ENCODE results near the gene CA10.

The CA10 gene

DNA sequence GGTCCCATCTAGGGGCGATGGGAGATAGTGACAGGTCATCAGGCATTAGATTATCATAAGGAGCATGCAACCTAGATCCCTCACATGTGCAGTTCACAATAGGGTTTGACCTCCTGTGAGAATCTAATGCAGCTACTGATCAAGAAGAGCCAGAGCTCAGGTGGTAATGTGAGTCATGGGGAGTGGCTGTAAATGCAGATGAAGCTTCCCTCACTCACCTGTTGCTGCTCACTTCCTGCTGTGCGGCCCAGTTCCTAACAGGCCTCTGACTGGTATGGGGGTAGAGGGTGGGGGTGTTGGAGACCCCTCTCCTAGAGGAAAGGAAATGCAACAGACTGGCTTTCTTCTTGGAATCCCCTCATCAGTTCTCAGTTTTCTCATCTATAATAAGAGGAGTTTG is 131.4 kb downstream of the CA10 start:
- no peak overlapping the region for H4K91ac ChIP-seq (ENCODE audit: low read depth, low read length)
- DNase-seq = no peak
- H3K4me1 ChIP-seq (ENCODE audit: control insufficient read depth in 1 of 2, insufficient read depth in 2 of 2, low read length in 2 of 2) = peaks cover 4 to 6% of the 10 kb centered on the region in 2 experiments
- H4K12ac ChIP-seq (ENCODE audit: low read depth, low read length) = no peak overlapping the region
- H3K27me3 ChIP-seq (ENCODE audit: insufficient read depth, low read length) = no peaks in the 10 kb centered on the region
- peak overlapping the region; percentile 43 for H3K27ac ChIP-seq (ENCODE audit: low read depth, low read length)
- no peak overlapping the region for H4K8ac ChIP-seq (ENCODE audit: low read depth, low read length)
- H2BK5ac ChIP-seq (ENCODE audit: low read depth, low read length, poor library complexity) = peak overlapping the region; percentile 6
- no peak overlapping the region for H3K23ac ChIP-seq (ENCODE audit: low read length)
- H3K36me3 ChIP-seq (ENCODE audit: control insufficient read depth in 1 of 2, insufficient read depth in 2 of 2, low read length in 2 of 2) = no peaks in the 10 kb centered on the region
- peak overlapping the region; percentile 8 for H3K4me2 ChIP-seq (ENCODE audit: low read length)
- no peak overlapping the region for H3K18ac ChIP-seq (ENCODE audit: low read length)
- no peak overlapping the region for H2BK12ac ChIP-seq (ENCODE audit: low read length)
- no CpG with 5 or more reads among the region's 2 CpGs for WGBS (ENCODE audit: extremely low coverage, insufficient coverage, insufficient read length)
- H3K9ac ChIP-seq (ENCODE audit: low read length) = no peak overlapping the region
- H2BK120ac ChIP-seq (ENCODE audit: insufficient read depth, low read length, poor library complexity) = no peak overlapping the region
- no peak overlapping the region for H3K4me3 ChIP-seq (ENCODE audit: low read depth, low read length)
- no peak overlapping the region for H3K4ac ChIP-seq (ENCODE audit: low read depth, low read length)
- H3K79me2 ChIP-seq (ENCODE audit: control insufficient read depth, insufficient read depth, low read length, poor library complexity) = no peaks in the 10 kb centered on the region
- no peak overlapping the region for H3K14ac ChIP-seq (ENCODE audit: low read length)
- H2AFZ ChIP-seq (ENCODE audit: insufficient read depth, low read length, poor library complexity) = no peak overlapping the region
- no peak overlapping the region for H2AK5ac ChIP-seq (ENCODE audit: low read length)
- H3K9me3 ChIP-seq (ENCODE audit: insufficient read depth, low read depth, low read length) = no peaks in the 10 kb centered on the region
- H3K79me1 ChIP-seq (ENCODE audit: low read length) = no peaks in the 10 kb centered on the region

DNA sequence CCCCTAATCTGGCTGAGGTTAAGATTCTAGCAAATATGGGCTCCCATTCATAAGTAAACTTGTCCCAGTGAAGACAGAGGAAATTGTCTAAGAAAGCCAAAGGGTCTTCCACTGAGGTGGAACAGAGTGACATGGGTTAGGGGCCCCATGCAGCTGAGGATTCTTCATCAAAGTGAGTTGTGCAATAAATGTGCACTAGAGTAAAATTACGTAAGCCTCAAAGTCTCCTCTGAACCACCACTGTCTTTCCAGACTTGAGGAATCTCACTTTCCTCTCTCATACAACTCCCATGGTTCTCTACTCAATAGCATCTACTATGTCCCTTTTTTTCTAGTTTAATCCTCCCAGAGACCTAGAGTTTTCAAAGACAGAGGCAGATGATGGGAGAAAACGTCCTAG is 132.4 kb downstream of the CA10 start:
- no peak overlapping the region for H2BK12ac ChIP-seq (ENCODE audit: low read length)
- no peak overlapping the region for H3K4me3 ChIP-seq (ENCODE audit: low read depth, low read length)
- H3K9ac ChIP-seq (ENCODE audit: low read length) = no peak overlapping the region
- H3K4me1 ChIP-seq (ENCODE audit: control insufficient read depth in 1 of 2, insufficient read depth in 2 of 2, low read length in 2 of 2) = peaks cover 4 to 6% of the 10 kb centered on the region in 2 experiments
- H3K27me3 ChIP-seq (ENCODE audit: insufficient read depth, low read length) = no peaks in the 10 kb centered on the region
- no peak overlapping the region for H2BK120ac ChIP-seq (ENCODE audit: insufficient read depth, low read length, poor library complexity)
- H4K91ac ChIP-seq (ENCODE audit: low read depth, low read length) = peak overlapping the region; percentile 47
- no CpG with 5 or more reads among the region's 2 CpGs for WGBS (ENCODE audit: extremely low coverage, insufficient coverage, insufficient read length)
- H3K9me3 ChIP-seq (ENCODE audit: insufficient read depth, low read depth, low read length) = no peaks in the 10 kb centered on the region
- no peak overlapping the region for H3K4ac ChIP-seq (ENCODE audit: low read depth, low read length)
- no peaks in the 10 kb centered on the region for H3K79me1 ChIP-seq (ENCODE audit: low read length)
- DNase-seq = no peak
- H3K18ac ChIP-seq (ENCODE audit: low read length) = no peak overlapping the region
- no peak overlapping the region for H3K27ac ChIP-seq (ENCODE audit: low read depth, low read length)
- no peak overlapping the region for H3K14ac ChIP-seq (ENCODE audit: low read length)
- no peak overlapping the region for H2BK5ac ChIP-seq (ENCODE audit: low read depth, low read length, poor library complexity)
- H4K8ac ChIP-seq (ENCODE audit: low read depth, low read length) = no peak overlapping the region
- no peak overlapping the region for H3K4me2 ChIP-seq (ENCODE audit: low read length)
- H3K36me3 ChIP-seq (ENCODE audit: control insufficient read depth in 1 of 2, insufficient read depth in 2 of 2, low read length in 2 of 2) = no peaks in the 10 kb centered on the region
- no peaks in the 10 kb centered on the region for H3K79me2 ChIP-seq (ENCODE audit: control insufficient read depth, insufficient read depth, low read length, poor library complexity)
- H2AFZ ChIP-seq (ENCODE audit: insufficient read depth, low read length, poor library complexity) = no peak overlapping the region
- H3K23ac ChIP-seq (ENCODE audit: low read length) = no peak overlapping the region
- H4K12ac ChIP-seq (ENCODE audit: low read depth, low read length) = no peak overlapping the region
- no peak overlapping the region for H2AK5ac ChIP-seq (ENCODE audit: low read length)

DNA sequence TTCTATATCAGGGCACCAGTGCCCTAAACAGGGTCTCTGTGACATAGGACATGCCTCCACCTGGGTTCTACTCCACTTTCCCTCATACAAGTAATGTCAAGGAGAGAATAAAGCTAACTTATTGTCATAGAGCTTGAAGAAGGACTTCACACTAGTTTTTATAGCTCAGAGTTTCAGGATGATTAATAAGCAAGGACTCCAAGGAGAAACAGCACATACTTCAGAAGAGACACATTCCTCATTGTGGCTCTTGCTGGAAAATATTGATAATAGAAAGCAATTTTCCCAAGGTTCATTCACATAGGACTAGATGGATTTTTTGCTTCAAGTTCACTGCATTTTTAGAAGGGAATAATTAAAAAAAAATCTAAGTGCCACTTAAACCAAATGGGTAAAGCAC is 133.3 kb downstream of the CA10 start:
- Histone ChIP-seq H4K91ac (ENCODE audit: low read depth, low read length) (peak overlapping the region; percentile 37), H2BK5ac (ENCODE audit: low read depth, low read length, poor library complexity) (no peak overlapping the region), H2AFZ (ENCODE audit: insufficient read depth, low read length, poor library complexity) (no peak overlapping the region), H3K27ac (ENCODE audit: low read depth, low read length) (no peak overlapping the region), H3K4me3 (ENCODE audit: low read depth, low read length) (no peak overlapping the region), H3K79me2 (ENCODE audit: control insufficient read depth, insufficient read depth, low read length, poor library complexity) (no peaks in the 10 kb centered on the region), H3K4me1 (ENCODE audit: control insufficient read depth in 1 of 2, insufficient read depth in 2 of 2, low read length in 2 of 2) (peaks cover 4 to 6% of the 10 kb centered on the region in 2 experiments), H4K12ac (ENCODE audit: low read depth, low read length) (no peak overlapping the region), H3K4me2 (ENCODE audit: low read length) (no peak overlapping the region), H3K9ac (ENCODE audit: low read length) (no peak overlapping the region), H4K8ac (ENCODE audit: low read depth, low read length) (no peak overlapping the region), H3K18ac (ENCODE audit: low read length) (no peak overlapping the region), H3K9me3 (ENCODE audit: insufficient read depth, low read depth, low read length) (no peaks in the 10 kb centered on the region), H3K4ac (ENCODE audit: low read depth, low read length) (no peak overlapping the region), H3K79me1 (ENCODE audit: low read length) (no peaks in the 10 kb centered on the region), H2BK12ac (ENCODE audit: low read length) (no peak overlapping the region), H3K14ac (ENCODE audit: low read length) (no peak overlapping the region), H2AK5ac (ENCODE audit: low read length) (no peak overlapping the region), H2BK120ac (ENCODE audit: insufficient read depth, low read length, poor library complexity) (no peak overlapping the region), H3K36me3 (ENCODE audit: control insufficient read depth in 1 of 2, insufficient read depth in 2 of 2, low read length in 2 of 2) (no peaks in the 10 kb centered on the region), H3K23ac (ENCODE audit: low read length) (no peak overlapping the region), H3K27me3 (ENCODE audit: insufficient read depth, low read length) (no peaks in the 10 kb centered on the region)
- no peak for DNase-seq

DNA sequence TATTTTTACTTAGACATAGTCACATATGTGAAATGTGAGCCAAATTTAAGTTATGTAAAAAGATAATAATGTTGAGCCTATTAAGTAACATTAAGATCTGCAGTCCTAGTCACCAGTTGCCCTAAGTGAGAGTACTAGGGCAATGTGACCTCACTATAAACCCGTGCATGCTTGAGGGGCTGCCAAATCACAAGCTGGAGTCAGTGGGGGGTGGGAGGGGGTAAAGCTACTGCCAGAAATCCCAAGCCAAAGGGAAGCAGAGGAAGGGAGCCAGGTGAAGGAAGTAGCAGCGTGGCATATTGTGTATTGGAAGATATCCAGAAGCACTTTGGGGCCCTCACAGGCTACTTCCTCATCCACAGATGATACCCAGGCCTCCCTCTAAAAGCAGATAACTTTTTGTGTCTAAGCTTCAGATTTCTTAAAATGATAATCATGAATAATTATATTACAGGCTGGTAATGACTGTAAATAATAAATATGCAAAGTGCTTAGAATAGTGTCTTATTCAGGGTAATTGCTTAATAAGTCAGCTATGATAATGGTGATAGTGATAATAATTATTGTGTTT is 134.1 kb downstream of the CA10 start:
- Histone ChIP-seq H3K27me3 (ENCODE audit: insufficient read depth, low read length) (no peaks in the 10 kb centered on the region), H2BK12ac (ENCODE audit: low read length) (no peak overlapping the region), H4K91ac (ENCODE audit: low read depth, low read length) (no peak overlapping the region), H3K27ac (ENCODE audit: low read depth, low read length) (no peak overlapping the region), H3K36me3 (ENCODE audit: control insufficient read depth in 1 of 2, insufficient read depth in 2 of 2, low read length in 2 of 2) (no peaks in the 10 kb centered on the region), H3K4me3 (ENCODE audit: low read depth, low read length) (no peak overlapping the region), H2BK120ac (ENCODE audit: insufficient read depth, low read length, poor library complexity) (no peak overlapping the region), H3K79me1 (ENCODE audit: low read length) (no peaks in the 10 kb centered on the region), H3K23ac (ENCODE audit: low read length) (no peak overlapping the region), H2AK5ac (ENCODE audit: low read length) (no peak overlapping the region), H3K4me2 (ENCODE audit: low read length) (no peak overlapping the region), H2BK5ac (ENCODE audit: low read depth, low read length, poor library complexity) (no peak overlapping the region), H4K8ac (ENCODE audit: low read depth, low read length) (no peak overlapping the region), H3K18ac (ENCODE audit: low read length) (no peak overlapping the region), H3K9ac (ENCODE audit: low read length) (no peak overlapping the region), H2AFZ (ENCODE audit: insufficient read depth, low read length, poor library complexity) (no peak overlapping the region), H3K79me2 (ENCODE audit: control insufficient read depth, insufficient read depth, low read length, poor library complexity) (no peaks in the 10 kb centered on the region), H3K4ac (ENCODE audit: low read depth, low read length) (no peak overlapping the region), H3K9me3 (ENCODE audit: insufficient read depth, low read depth, low read length) (no peaks in the 10 kb centered on the region), H3K4me1 (ENCODE audit: control insufficient read depth in 1 of 2, insufficient read depth in 2 of 2, low read length in 2 of 2) (peaks cover 4 to 6% of the 10 kb centered on the region in 2 experiments), H4K12ac (ENCODE audit: low read depth, low read length) (no peak overlapping the region), H3K14ac (ENCODE audit: low read length) (no peak overlapping the region)
- no CpG with 5 or more reads among the region's 2 CpGs for WGBS (ENCODE audit: extremely low coverage, insufficient coverage, insufficient read length)
- no peak for DNase-seq

Data from trophoblast cell (in vitro differentiated cells and primary cell).